GM12878 (cell line): Measurements from ENCODE around the gene RPA3. TPM values are rescaled to one million over a fixed set of nuclear protein-coding genes. Genes with fewer than 3 reads are reported as not detected.
A peak's percentile ranks its signal among the peaks of the same experiment; 100 is the strongest.

Source experiments
- ATAC-seq: fragments of 200-7000 bp; cut with Tn5 transposase; 3 replicates; pipeline ENCODE4 v1.9.1; 2020; ENCODE audit warnings: mild to moderate bottlenecking, moderate library complexity
- BruUV-seq: library from RNA; stranded (reverse); fragments of 400-500 nt; replicated peaks from 2 replicates; lab custom pipeline; 2021; lab: Mats Ljungman, UMichigan
- CTCF ChIA-PET: fragments of 300-600 bp; sonication (Branson Sonifier 250); formaldehyde crosslinking; extraction: SDS; loops from one replicate; lab custom pipeline; 2021; ENCODE audit warnings: inconsistent platforms; lab: Yijun Ruan, JAX
- POLR2A ChIA-PET: fragments of 350-600 bp; formaldehyde crosslinking; extraction: SDS; loops from one replicate; lab custom pipeline; 2021; ENCODE audit warnings: inconsistent platforms; lab: Charles Lee
- RAD21 ChIA-PET: fragments of 300-600 bp; sonication (Branson Sonifier 250); formaldehyde crosslinking; loops from one replicate; lab custom pipeline; 2023; ENCODE audit warnings: antibody characterized with exemption; ENCODE audit not compliant: unreplicated experiment; lab: Charles Lee
- SMC1A ChIA-PET: fragments of 300-600 bp; sonication (Branson Sonifier 250); formaldehyde crosslinking; loops from one replicate; lab custom pipeline; 2023; ENCODE audit not compliant: unreplicated experiment, uncharacterized antibody; lab: Charles Lee
- DNase-seq: peaks from one replicate; pipeline ENCODE4 v3.0.0-alpha.2; 2011; ENCODE audit warnings: low read depth, low spot score
- FAIRE-seq: peaks from 3 replicates; lab custom pipeline; 2011; peaks lifted over from hg19 to GRCh38; lab: Jason Lieb, UNC
- H2AFZ ChIP-seq: 2 replicates; pipeline ENCODE4 v1.6.0; 2011; ENCODE audit warnings: low read depth, low read length, control low read depth; ENCODE audit not compliant: control insufficient read depth
- H3K27ac ChIP-seq: 2 replicates; pipeline ENCODE4 v1.5.1; 2011; ENCODE audit warnings: control low read depth; ENCODE audit not compliant: control insufficient read depth, insufficient read depth
- H3K27me3 ChIP-seq, 2 experiments: replicated peaks in 1 of 2; 2 replicates each; pipeline versions ENCODE4 v1.6.0 to v1.6.1; 2011; ENCODE audit warnings: low read length in 1 of 2; ENCODE audit not compliant: control insufficient read depth in 2 of 2, insufficient read depth in 2 of 2
- H3K36me3 ChIP-seq, 2 experiments: 2 replicates each; pipeline ENCODE4 v1.5.1; 2011; ENCODE audit warnings: low read length in 1 of 2; ENCODE audit not compliant: control insufficient read depth in 2 of 2, insufficient read depth in 2 of 2
- H3K4me1 ChIP-seq: 2 replicates; pipeline ENCODE4 v1.6.1; 2011; ENCODE audit warnings: mild to moderate bottlenecking, low read length, moderate library complexity, mixed read lengths; ENCODE audit not compliant: control insufficient read depth, insufficient read depth
- H3K4me2 ChIP-seq: 2 replicates; pipeline ENCODE4 v1.6.0; 2011; ENCODE audit warnings: control low read depth; ENCODE audit not compliant: control insufficient read depth, insufficient read depth
- H3K4me3 ChIP-seq: fragments of 200-600 bp; sonication (generic); 2 replicates; pipeline ENCODE4 v1.5.1; 2016
- H3K79me2 ChIP-seq: 2 replicates; pipeline ENCODE4 v1.6.0; 2011; ENCODE audit warnings: low read length; ENCODE audit not compliant: control insufficient read depth, insufficient read depth
- H3K9ac ChIP-seq: 2 replicates; pipeline ENCODE4 v1.8.0; 2011; ENCODE audit warnings: low read length, control low read depth, mixed read lengths; ENCODE audit not compliant: control insufficient read depth, insufficient read depth
- H3K9me3 ChIP-seq: replicated peaks from 3 replicates; pipeline ENCODE4 v1.5.1; 2011; ENCODE audit warnings: mild to moderate bottlenecking, low read length; ENCODE audit not compliant: control insufficient read depth, insufficient read depth
- H4K20me1 ChIP-seq: 2 replicates; pipeline ENCODE4 v1.6.0; 2011; ENCODE audit not compliant: control insufficient read depth, insufficient read depth
- BRCA1 ChIP-seq: IDR thresholded peaks from 2 replicates; pipeline ENCODE4 v1.6.1; 2011; ENCODE audit warnings: low read depth, low read length, improper control_type of control experiment
- CBX5 ChIP-seq: sonication (generic); IDR thresholded peaks from 2 replicates; pipeline ENCODE4 v1.6.1; 2016; ENCODE audit warnings: low read depth, moderate library complexity, mild to moderate bottlenecking, inconsistent platforms
- CTCF ChIP-seq, 3 experiments: IDR thresholded peaks in 2 of 3; conservative IDR thresholded peaks in 1 of 3; 2 replicates each; pipeline ENCODE4 v1.5.1; 2011; ENCODE audit warnings: low read depth in 3 of 3, low read length in 3 of 3, mild to moderate bottlenecking in 3 of 3, control low read depth in 2 of 3, moderate library complexity in 2 of 3, inconsistent platforms in 1 of 3, mixed read lengths in 1 of 3; ENCODE audit not compliant: control insufficient read depth in 2 of 3, insufficient read depth in 1 of 3; ENCODE audit errors: extremely low read depth in 1 of 3
- CUX1 ChIP-seq: IDR thresholded peaks from 2 replicates; pipeline ENCODE4 v1.6.1; 2012; ENCODE audit warnings: improper control_type of control experiment, low read depth, low read length; ENCODE audit not compliant: insufficient replicate concordance
- RFX5 ChIP-seq: IDR thresholded peaks from 2 replicates; pipeline ENCODE4 v1.6.1; 2011; ENCODE audit warnings: low read depth, low read length, improper control_type of control experiment
- RUNX3 ChIP-seq: IDR thresholded peaks from 2 replicates; pipeline ENCODE4 v1.6.1; 2012; ENCODE audit warnings: low read length, inconsistent platforms
- WGBS: methylation state at CpG from one replicate; pipeline ENCODE4 v1.1.6; 2016; ENCODE audit warnings: low lambda C conversion rate; ENCODE audit not compliant: insufficient replicate concordance, insufficient coverage; ENCODE audit errors: missing lambda C conversion rate; 5-methylcytosine and 5-hydroxymethylcytosine counted together
- in situ Hi-C: fragments of 300-500 bp; cut with MboI; formaldehyde crosslinking; loops from 9 replicates; pipeline ENCODE4 v1.14.3; 2018; ENCODE audit warnings: mixed read lengths
- intact Hi-C: fragments of 100-400 bp; cut with micrococcal nuclease; formaldehyde crosslinking; loops from one replicate; pipeline ENCODE4 v1.14.2; 2022; ENCODE audit not compliant: unreplicated experiment
- polyA plus RNA-seq, 11 experiments: library from polyadenylated mRNA; depleted of rRNA in 4 of 11; unstranded in 6 of 11; stranded (reverse) in 5 of 11; fragments of >200 nt; fragmentation: Nextera tagmentation in 4 of 11; fragmentation: Illumina TruSeq in 1 of 11; extraction: Ambion mirVana in 4 of 11; extraction: Trizol in 1 of 11; gene quantifications; 1 replicate in 1 of 11; 2 replicates in 10 of 11; pipeline versions ENCODE4 v1.2.1 to v1.2.3, GENCODE V29; 2011 to 2016; ENCODE audit warnings: inconsistent platforms in 2 of 11, missing spikeins in 2 of 11, low read depth in 1 of 11
- total RNA-seq, 4 experiments: library from RNA; depleted of rRNA in 3 of 4; stranded (reverse); fragments of >200 nt in 3 of 4; fragmentation: Illumina TruSeq in 1 of 4; extraction: Trizol in 1 of 4; gene quantifications; 2 replicates each; pipeline versions ENCODE4 v1.2.1 to v1.2.3, GENCODE V29; 2013 to 2021

RPA3 gene
- total and polyA plus RNA-seq, 10 of the 15 experiments (the other 5 are each of a cell fraction or from before 2014, with no cell fraction given): 60.2 to 343 (median 112) TPM

- H3K79me2 ChIP-seq: no peaks in the 10 kb centered on the region
- no peaks in the 10 kb centered on the region for H4K20me1 ChIP-seq
- in situ Hi-C loops (no loop called here), intact Hi-C loops (no loop called here)
- SMC1A ChIA-PET: interaction anchor here (0.9 to 8.0 kb wide), 27 partner anchors 10 to 478 kb away, joined by 3 to 87 read pairs (median 6); partner anchors contain the start of genes RPA3 and UMAD1
- WGBS: 98% methylated on average over 2 of the region's 2 CpGs
- H3K36me3 ChIP-seq: no peaks in the 10 kb centered on the region; a peak in 1 of 4 replicates
- no peak overlapping the region for H3K4me3 ChIP-seq
- POLR2A ChIA-PET: interaction anchor here (0.6 to 1.4 kb wide), 6 partner anchors 11 to 226 kb away, joined by 3 to 4 read pairs (median 3); partner anchors contain the start of gene UMAD1
- no peaks in the 10 kb centered on the region for H3K9me3 ChIP-seq
- CTCF ChIA-PET: interaction anchor here (0.8 to 3.5 kb wide), 10 partner anchors 11 to 59 kb away, joined by 3 to 27 read pairs (median 8); partner anchors contain the start of gene RPA3
- TF ChIP-seq RFX5: no peak
- no peak for TF ChIP-seq BRCA1
- no peak for TF ChIP-seq CBX5
- peaks cover 5% of the 10 kb centered on the region; the same call in 1 of the 2 replicates for H3K4me1 ChIP-seq
- H3K27ac ChIP-seq: no peak overlapping the region
- H3K4me2 ChIP-seq: no peak overlapping the region
- no peak overlapping the region for H3K9ac ChIP-seq
- FAIRE-seq (no peak), DNase-seq (no peak), ATAC-seq (no peak)
- no TSS peak for BruUV-seq
- RAD21 ChIA-PET: interaction anchor here (1.0 to 5.5 kb wide), 19 partner anchors 18 to 476 kb away, joined by 3 to 39 read pairs (median 5); partner anchors contain the start of gene RPA3
- no peaks in the 10 kb centered on the region for H3K27me3 ChIP-seq
- H2AFZ ChIP-seq: no peak overlapping the region
Measured at GRCh38 chr7:7740037-7740355, 21.6 kb upstream of the RPA3 start.

GRCh38 chr7:7739204-7740036, 21.0 kb upstream of the RPA3 start:
- CTCF ChIA-PET: interaction anchor here (0.7 to 3.5 kb wide), 17 partner anchors 10 to 558 kb away, joined by 3 to 27 read pairs (median 4); partner anchors contain the start of gene RPA3
- FAIRE-seq (no peak), ATAC-seq (peak; percentile 88), DNase-seq (no peak)
- POLR2A ChIA-PET: interaction anchor here (0.7 to 1.4 kb wide), 11 partner anchors 11 to 231 kb away, joined by 3 to 4 read pairs (median 3); partner anchors contain the start of gene UMAD1
- H3K27ac ChIP-seq: no peak overlapping the region
- H4K20me1 ChIP-seq: no peaks in the 10 kb centered on the region
- H3K27me3 ChIP-seq: no peaks in the 10 kb centered on the region
- in situ Hi-C loops: no loop called here
- no peak overlapping the region for H3K9ac ChIP-seq
- RAD21 ChIA-PET: interaction anchor here (0.7 to 5.5 kb wide), 25 partner anchors 19 to 477 kb away, joined by 3 to 39 read pairs (median 5); partner anchors contain the start of gene RPA3
- peak overlapping the region; percentile 28; the same call in 1 of the 2 replicates for H3K4me2 ChIP-seq
- no TSS peak for BruUV-seq
- H3K79me2 ChIP-seq: no peaks in the 10 kb centered on the region
- no peaks in the 10 kb centered on the region for H3K9me3 ChIP-seq
- H2AFZ ChIP-seq: no peak overlapping the region
- intact Hi-C loops: loop anchor here (2.0 kb wide), 1 partner anchor 19 kb away; no protein-coding TSS in a partner anchor
- SMC1A ChIA-PET: interaction anchor here (0.7 to 8.0 kb wide), 40 partner anchors 10 to 478 kb away, joined by 3 to 87 read pairs (median 6); partner anchors contain the start of genes RPA3 and UMAD1
- H3K4me3 ChIP-seq: no peak overlapping the region
- peaks cover 5% of the 10 kb centered on the region; the same call in 1 of the 2 replicates for H3K4me1 ChIP-seq
- H3K36me3 ChIP-seq: no peaks in the 10 kb centered on the region; a peak in 1 of 4 replicates
- WGBS: 54% methylated on average over 4 of the region's 4 CpGs
- TF ChIP-seq CUX1 (peak; percentile 31), CTCF (IDR thresholded peaks at IDR 0.05 in 2 of 3, conservative IDR thresholded peaks at IDR 0.05 in 1 of 3; ENCODE audit: control insufficient read depth in 2 of 3, extremely low read depth in 1 of 3, insufficient read depth in 1 of 3, low read depth in 3 of 3, low read length in 3 of 3) (no peak), RUNX3 (peak; percentile 77)
